H1 (cell line): ENCODE measurements around the gene SCAI. TPM values are rescaled to one million over a fixed set of nuclear protein-coding genes. Genes with fewer than 3 reads are reported as not detected.

ENCODE experiments used
- ASH2L ChIP-seq: fragments of 200-600, 300-600 bp; sonication (generic); IDR thresholded peaks from one replicate; pipeline ENCODE4 v1.7.1; 2017; ENCODE audit warnings: low read length
- BRCA1 ChIP-seq: IDR thresholded peaks from 2 replicates; pipeline ENCODE4 v1.6.1; 2012; ENCODE audit warnings: low read depth, low read length, improper control_type of control experiment
- CHD1 ChIP-seq: IDR thresholded peaks from 2 replicates; pipeline ENCODE4 v1.6.1; 2012; ENCODE audit warnings: low read depth, low read length, improper control_type of control experiment
- JUND ChIP-seq: IDR thresholded peaks from 2 replicates; pipeline ENCODE4 v1.6.1; 2011; ENCODE audit warnings: mild to moderate bottlenecking, improper control_type of control experiment, low read length
- POLR2A ChIP-seq, 2 experiments: IDR thresholded peaks; 1 replicate in 1 of 2; 2 replicates in 1 of 2; pipeline ENCODE4 v1.6.1; 2011; ENCODE audit warnings: low read depth in 2 of 2, low read length in 2 of 2, mild to moderate bottlenecking in 2 of 2; ENCODE audit errors: control extremely low read depth in 1 of 2
- POU5F1 ChIP-seq: IDR thresholded peaks from 2 replicates; pipeline ENCODE4 v1.6.1; 2011; ENCODE audit warnings: low read depth, mild to moderate bottlenecking, low read length, moderate library complexity
- RAD21 ChIP-seq, 2 experiments: IDR thresholded peaks in 1 of 2; conservative IDR thresholded peaks in 1 of 2; 2 replicates each; pipeline ENCODE4 v1.6.1; 2011; ENCODE audit warnings: low read depth in 2 of 2, low read length in 2 of 2, improper control_type of control experiment in 1 of 2, inconsistent platforms in 1 of 2, mild to moderate bottlenecking in 1 of 2, moderate library complexity in 1 of 2
- RBBP5 ChIP-seq: IDR thresholded peaks from 2 replicates; pipeline ENCODE4 v1.7.1; 2012; ENCODE audit warnings: low read depth, mild to moderate bottlenecking, inconsistent platforms, low read length, moderate library complexity, borderline replicate concordance
- RFX5 ChIP-seq: IDR thresholded peaks from 2 replicates; pipeline ENCODE4 v1.6.1; 2011; ENCODE audit warnings: low read depth, low read length, improper control_type of control experiment, borderline replicate concordance
- SIX5 ChIP-seq: IDR thresholded peaks from 2 replicates; pipeline ENCODE4 v1.6.1; 2011; ENCODE audit warnings: mild to moderate bottlenecking, low read depth, low read length
- TAF7 ChIP-seq: optimal IDR thresholded peaks from 2 replicates; pipeline ENCODE3; 2011; ENCODE audit warnings: low read depth, mild to moderate bottlenecking, inconsistent platforms, low read length, moderate library complexity, borderline replicate concordance
- TCF12 ChIP-seq: IDR thresholded peaks from 2 replicates; pipeline ENCODE4 v1.6.1; 2011; ENCODE audit warnings: low read depth, mild to moderate bottlenecking, low read length
- polyA plus RNA-seq, 7 experiments: library from polyadenylated mRNA; depleted of rRNA in 3 of 7; stranded (reverse) in 5 of 7; unstranded in 2 of 7; fragments of >200 nt in 5 of 7; fragments of 200-250 nt in 2 of 7; gene quantifications; 1 replicate in 5 of 7; 2 replicates in 1 of 7; 4 replicates in 1 of 7; pipeline versions ENCODE4 v1.2.1 to v1.2.3, GENCODE V29; 2011 to 2013; ENCODE audit warnings: missing spikeins in 2 of 7, mixed read lengths in 2 of 7
- total RNA-seq: library from RNA; stranded (reverse); fragmentation: NEBNext Ultra II Directional; extraction: Animal tissue kit (Norgen Biotek cat#: 25700); gene quantifications from 2 replicates; pipeline ENCODE4 v1.2.1, GENCODE V29; 2021
- TF ChIP-seq, protein P1 (sequence below): fragments of 300-600 bp; sonication (generic); IDR thresholded peaks from 2 replicates; pipeline ENCODE4 v1.7.1; 2012; ENCODE audit warnings: low read length, moderate library complexity, mild to moderate bottlenecking, inconsistent platforms; ENCODE audit not compliant: insufficient replicate concordance

The SCAI gene
- total and polyA plus RNA-seq, 2 of the 8 experiments (the other 6 are each of a cell fraction or from before 2014, with no cell fraction given) = 6.4 to 19.8 TPM

DNA sequence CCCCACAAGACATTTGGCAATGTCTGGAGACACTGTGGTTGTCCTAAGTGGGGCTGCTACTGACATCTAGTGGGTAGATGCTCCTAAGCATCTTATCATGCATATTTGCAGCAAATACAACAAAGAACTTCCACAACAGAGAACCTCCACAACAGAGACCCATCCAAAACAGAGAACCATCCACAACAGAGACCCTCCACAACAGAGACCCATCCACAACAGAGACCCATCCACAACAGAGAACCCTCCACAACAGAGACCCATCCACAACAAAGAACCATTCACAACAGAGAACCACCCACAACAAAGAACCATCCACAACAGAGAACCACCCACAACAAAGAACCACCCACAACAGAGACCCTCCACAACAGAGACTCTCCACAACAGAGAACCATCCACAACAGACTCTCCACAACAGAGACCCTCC, 248.6 kb downstream of the SCAI start (continued):
- TF ChIP-seq, protein P1, sequence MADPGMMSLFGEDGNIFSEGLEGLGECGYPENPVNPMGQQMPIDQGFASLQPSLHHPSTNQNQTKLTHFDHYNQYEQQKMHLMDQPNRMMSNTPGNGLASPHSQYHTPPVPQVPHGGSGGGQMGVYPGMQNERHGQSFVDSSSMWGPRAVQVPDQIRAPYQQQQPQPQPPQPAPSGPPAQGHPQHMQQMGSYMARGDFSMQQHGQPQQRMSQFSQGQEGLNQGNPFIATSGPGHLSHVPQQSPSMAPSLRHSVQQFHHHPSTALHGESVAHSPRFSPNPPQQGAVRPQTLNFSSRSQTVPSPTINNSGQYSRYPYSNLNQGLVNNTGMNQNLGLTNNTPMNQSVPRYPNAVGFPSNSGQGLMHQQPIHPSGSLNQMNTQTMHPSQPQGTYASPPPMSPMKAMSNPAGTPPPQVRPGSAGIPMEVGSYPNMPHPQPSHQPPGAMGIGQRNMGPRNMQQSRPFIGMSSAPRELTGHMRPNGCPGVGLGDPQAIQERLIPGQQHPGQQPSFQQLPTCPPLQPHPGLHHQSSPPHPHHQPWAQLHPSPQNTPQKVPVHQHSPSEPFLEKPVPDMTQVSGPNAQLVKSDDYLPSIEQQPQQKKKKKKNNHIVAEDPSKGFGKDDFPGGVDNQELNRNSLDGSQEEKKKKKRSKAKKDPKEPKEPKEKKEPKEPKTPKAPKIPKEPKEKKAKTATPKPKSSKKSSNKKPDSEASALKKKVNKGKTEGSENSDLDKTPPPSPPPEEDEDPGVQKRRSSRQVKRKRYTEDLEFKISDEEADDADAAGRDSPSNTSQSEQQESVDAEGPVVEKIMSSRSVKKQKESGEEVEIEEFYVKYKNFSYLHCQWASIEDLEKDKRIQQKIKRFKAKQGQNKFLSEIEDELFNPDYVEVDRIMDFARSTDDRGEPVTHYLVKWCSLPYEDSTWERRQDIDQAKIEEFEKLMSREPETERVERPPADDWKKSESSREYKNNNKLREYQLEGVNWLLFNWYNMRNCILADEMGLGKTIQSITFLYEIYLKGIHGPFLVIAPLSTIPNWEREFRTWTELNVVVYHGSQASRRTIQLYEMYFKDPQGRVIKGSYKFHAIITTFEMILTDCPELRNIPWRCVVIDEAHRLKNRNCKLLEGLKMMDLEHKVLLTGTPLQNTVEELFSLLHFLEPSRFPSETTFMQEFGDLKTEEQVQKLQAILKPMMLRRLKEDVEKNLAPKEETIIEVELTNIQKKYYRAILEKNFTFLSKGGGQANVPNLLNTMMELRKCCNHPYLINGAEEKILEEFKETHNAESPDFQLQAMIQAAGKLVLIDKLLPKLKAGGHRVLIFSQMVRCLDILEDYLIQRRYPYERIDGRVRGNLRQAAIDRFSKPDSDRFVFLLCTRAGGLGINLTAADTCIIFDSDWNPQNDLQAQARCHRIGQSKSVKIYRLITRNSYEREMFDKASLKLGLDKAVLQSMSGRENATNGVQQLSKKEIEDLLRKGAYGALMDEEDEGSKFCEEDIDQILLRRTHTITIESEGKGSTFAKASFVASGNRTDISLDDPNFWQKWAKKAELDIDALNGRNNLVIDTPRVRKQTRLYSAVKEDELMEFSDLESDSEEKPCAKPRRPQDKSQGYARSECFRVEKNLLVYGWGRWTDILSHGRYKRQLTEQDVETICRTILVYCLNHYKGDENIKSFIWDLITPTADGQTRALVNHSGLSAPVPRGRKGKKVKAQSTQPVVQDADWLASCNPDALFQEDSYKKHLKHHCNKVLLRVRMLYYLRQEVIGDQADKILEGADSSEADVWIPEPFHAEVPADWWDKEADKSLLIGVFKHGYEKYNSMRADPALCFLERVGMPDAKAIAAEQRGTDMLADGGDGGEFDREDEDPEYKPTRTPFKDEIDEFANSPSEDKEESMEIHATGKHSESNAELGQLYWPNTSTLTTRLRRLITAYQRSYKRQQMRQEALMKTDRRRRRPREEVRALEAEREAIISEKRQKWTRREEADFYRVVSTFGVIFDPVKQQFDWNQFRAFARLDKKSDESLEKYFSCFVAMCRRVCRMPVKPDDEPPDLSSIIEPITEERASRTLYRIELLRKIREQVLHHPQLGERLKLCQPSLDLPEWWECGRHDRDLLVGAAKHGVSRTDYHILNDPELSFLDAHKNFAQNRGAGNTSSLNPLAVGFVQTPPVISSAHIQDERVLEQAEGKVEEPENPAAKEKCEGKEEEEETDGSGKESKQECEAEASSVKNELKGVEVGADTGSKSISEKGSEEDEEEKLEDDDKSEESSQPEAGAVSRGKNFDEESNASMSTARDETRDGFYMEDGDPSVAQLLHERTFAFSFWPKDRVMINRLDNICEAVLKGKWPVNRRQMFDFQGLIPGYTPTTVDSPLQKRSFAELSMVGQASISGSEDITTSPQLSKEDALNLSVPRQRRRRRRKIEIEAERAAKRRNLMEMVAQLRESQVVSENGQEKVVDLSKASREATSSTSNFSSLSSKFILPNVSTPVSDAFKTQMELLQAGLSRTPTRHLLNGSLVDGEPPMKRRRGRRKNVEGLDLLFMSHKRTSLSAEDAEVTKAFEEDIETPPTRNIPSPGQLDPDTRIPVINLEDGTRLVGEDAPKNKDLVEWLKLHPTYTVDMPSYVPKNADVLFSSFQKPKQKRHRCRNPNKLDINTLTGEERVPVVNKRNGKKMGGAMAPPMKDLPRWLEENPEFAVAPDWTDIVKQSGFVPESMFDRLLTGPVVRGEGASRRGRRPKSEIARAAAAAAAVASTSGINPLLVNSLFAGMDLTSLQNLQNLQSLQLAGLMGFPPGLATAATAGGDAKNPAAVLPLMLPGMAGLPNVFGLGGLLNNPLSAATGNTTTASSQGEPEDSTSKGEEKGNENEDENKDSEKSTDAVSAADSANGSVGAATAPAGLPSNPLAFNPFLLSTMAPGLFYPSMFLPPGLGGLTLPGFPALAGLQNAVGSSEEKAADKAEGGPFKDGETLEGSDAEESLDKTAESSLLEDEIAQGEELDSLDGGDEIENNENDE = no peak
- TF ChIP-seq CHD1 (no peak), RFX5 (no peak), POLR2A (IDR thresholded peaks at IDR 0.05; ENCODE audit: control extremely low read depth in 1 of 2, low read depth in 2 of 2, low read length in 2 of 2) (no peak), POU5F1 (no peak), SIX5 (no peak), TCF12 (no peak), BRCA1 (no peak), JUND (no peak), TAF7 (no peak), RAD21 (IDR thresholded peaks at IDR 0.05 in 1 of 2, conservative IDR thresholded peaks at IDR 0.05 in 1 of 2; ENCODE audit: low read depth in 2 of 2, low read length in 2 of 2) (peak; percentile 69 to 85), ASH2L (no peak), RBBP5 (no peak)
